ENCODE results near the gene SPOCK3.

SPOCK3 gene

DNA sequence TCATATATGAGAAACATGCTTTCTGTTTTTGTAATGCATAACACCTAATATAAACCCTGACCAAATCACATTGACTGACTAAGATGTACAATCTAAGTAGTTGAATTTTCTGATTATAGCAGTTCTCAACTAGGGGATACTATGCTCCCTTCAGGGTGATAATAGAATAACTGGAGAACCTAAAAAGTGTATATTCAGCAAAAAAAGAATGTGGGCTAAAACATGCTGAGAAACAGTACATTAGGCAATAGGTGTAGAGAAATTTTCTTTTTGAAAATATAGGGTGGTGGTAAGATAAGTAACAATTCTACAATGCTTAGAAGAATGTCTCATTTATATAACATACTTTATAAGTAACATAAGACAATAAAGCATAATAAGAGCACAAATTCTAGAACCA is 239.6 kb downstream of the SPOCK3 start:
- no peaks in the 10 kb centered on the region for H3K36me3 ChIP-seq (ENCODE audit: low read depth)
- H3K4me1 ChIP-seq (ENCODE audit: insufficient read depth, poor library complexity, severe bottlenecking): peaks cover 1% of the 10 kb centered on the region
- no peaks in the 10 kb centered on the region for H3K27me3 ChIP-seq (ENCODE audit: insufficient read depth, poor library complexity, severe bottlenecking)
- H3K4me3 ChIP-seq (ENCODE audit: severe bottlenecking): no peak overlapping the region
- no peak for DNase-seq (ENCODE audit: low spot score)
- TF ChIP-seq, protein P1, sequence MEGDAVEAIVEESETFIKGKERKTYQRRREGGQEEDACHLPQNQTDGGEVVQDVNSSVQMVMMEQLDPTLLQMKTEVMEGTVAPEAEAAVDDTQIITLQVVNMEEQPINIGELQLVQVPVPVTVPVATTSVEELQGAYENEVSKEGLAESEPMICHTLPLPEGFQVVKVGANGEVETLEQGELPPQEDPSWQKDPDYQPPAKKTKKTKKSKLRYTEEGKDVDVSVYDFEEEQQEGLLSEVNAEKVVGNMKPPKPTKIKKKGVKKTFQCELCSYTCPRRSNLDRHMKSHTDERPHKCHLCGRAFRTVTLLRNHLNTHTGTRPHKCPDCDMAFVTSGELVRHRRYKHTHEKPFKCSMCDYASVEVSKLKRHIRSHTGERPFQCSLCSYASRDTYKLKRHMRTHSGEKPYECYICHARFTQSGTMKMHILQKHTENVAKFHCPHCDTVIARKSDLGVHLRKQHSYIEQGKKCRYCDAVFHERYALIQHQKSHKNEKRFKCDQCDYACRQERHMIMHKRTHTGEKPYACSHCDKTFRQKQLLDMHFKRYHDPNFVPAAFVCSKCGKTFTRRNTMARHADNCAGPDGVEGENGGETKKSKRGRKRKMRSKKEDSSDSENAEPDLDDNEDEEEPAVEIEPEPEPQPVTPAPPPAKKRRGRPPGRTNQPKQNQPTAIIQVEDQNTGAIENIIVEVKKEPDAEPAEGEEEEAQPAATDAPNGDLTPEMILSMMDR (IDR thresholded peaks at IDR 0.05; ENCODE audit: poor library complexity, severe bottlenecking): no peak
- H3K27ac ChIP-seq (ENCODE audit: poor library complexity, severe bottlenecking): no peak overlapping the region
- H3K9me3 ChIP-seq (ENCODE audit: severe bottlenecking): no peaks in the 10 kb centered on the region
- no peak for ATAC-seq (ENCODE audit: low read depth)

DNA sequence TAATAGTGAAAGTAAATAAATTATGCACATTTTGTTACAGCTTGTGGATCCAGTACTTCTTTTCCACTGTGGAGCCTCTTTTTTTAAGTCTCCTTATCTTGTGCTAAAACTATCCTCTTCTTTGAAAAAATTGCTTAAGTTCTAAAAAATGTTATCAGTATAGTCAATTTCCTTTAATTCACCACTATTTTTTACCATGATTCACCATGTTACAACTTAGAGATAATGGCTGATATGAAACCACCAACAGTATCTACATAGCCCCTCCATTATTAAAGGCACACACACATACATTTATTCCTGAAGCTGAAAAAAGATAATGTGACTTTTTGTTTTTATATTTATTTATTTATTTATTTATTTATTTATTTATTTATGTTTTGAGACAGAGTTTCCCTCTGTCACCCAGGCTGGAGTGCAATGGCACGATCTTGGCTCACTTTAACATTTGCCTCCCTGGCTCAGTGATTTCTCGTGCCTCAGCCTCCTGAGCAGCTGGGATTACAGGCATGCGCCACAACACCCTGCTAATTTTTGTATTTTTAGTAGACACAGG is 243.2 kb downstream of the SPOCK3 start:
- ATAC-seq (ENCODE audit: low read depth) (no peak), DNase-seq (ENCODE audit: low spot score) (no peak)
- TF ChIP-seq, protein P1 (IDR thresholded peaks at IDR 0.05; ENCODE audit: poor library complexity, severe bottlenecking): no peak
- no peaks in the 10 kb centered on the region for H3K4me1 ChIP-seq (ENCODE audit: insufficient read depth, poor library complexity, severe bottlenecking)
- H3K9me3 ChIP-seq (ENCODE audit: severe bottlenecking): no peaks in the 10 kb centered on the region
- H3K27me3 ChIP-seq (ENCODE audit: insufficient read depth, poor library complexity, severe bottlenecking): no peaks in the 10 kb centered on the region
- no peak overlapping the region for H3K27ac ChIP-seq (ENCODE audit: poor library complexity, severe bottlenecking)
- H3K4me3 ChIP-seq (ENCODE audit: severe bottlenecking): no peak overlapping the region
- H3K36me3 ChIP-seq (ENCODE audit: low read depth): no peaks in the 10 kb centered on the region

- no peaks in the 10 kb centered on the region for H3K4me1 ChIP-seq (ENCODE audit: insufficient read depth, poor library complexity, severe bottlenecking)
- H3K27ac ChIP-seq (ENCODE audit: poor library complexity, severe bottlenecking): no peak overlapping the region
- TF ChIP-seq, protein P1 (IDR thresholded peaks at IDR 0.05; ENCODE audit: poor library complexity, severe bottlenecking): no peak
- ATAC-seq (ENCODE audit: low read depth): no peak
- H3K36me3 ChIP-seq (ENCODE audit: low read depth): no peaks in the 10 kb centered on the region
- no peaks in the 10 kb centered on the region for H3K27me3 ChIP-seq (ENCODE audit: insufficient read depth, poor library complexity, severe bottlenecking)
- no peaks in the 10 kb centered on the region for H3K9me3 ChIP-seq (ENCODE audit: severe bottlenecking)
- H3K4me3 ChIP-seq (ENCODE audit: severe bottlenecking): no peak overlapping the region
- DNase-seq (ENCODE audit: low spot score): no peak
Observed at GRCh38 chr4:166989886-166990285, 244.4 kb downstream of the SPOCK3 start.

- H3K27me3 ChIP-seq (ENCODE audit: insufficient read depth, poor library complexity, severe bottlenecking): no peaks in the 10 kb centered on the region
- no peak for DNase-seq (ENCODE audit: low spot score)
- ATAC-seq (ENCODE audit: low read depth): no peak
- no peaks in the 10 kb centered on the region for H3K4me1 ChIP-seq (ENCODE audit: insufficient read depth, poor library complexity, severe bottlenecking)
- no peaks in the 10 kb centered on the region for H3K9me3 ChIP-seq (ENCODE audit: severe bottlenecking)
- TF ChIP-seq, protein P1 (IDR thresholded peaks at IDR 0.05; ENCODE audit: poor library complexity, severe bottlenecking): no peak
- no peaks in the 10 kb centered on the region for H3K36me3 ChIP-seq (ENCODE audit: low read depth)
- no peak overlapping the region for H3K4me3 ChIP-seq (ENCODE audit: severe bottlenecking)
- no peak overlapping the region for H3K27ac ChIP-seq (ENCODE audit: poor library complexity, severe bottlenecking)
Observed at GRCh38 chr4:166987026-166987425, 247.3 kb downstream of the SPOCK3 start.

- no peak overlapping the region for H3K27ac ChIP-seq (ENCODE audit: poor library complexity, severe bottlenecking)
- no peaks in the 10 kb centered on the region for H3K36me3 ChIP-seq (ENCODE audit: low read depth)
- TF ChIP-seq, protein P1 (IDR thresholded peaks at IDR 0.05; ENCODE audit: poor library complexity, severe bottlenecking): no peak
- H3K27me3 ChIP-seq (ENCODE audit: insufficient read depth, poor library complexity, severe bottlenecking): no peaks in the 10 kb centered on the region
- ATAC-seq (ENCODE audit: low read depth): no peak
- no peak for DNase-seq (ENCODE audit: low spot score)
- H3K4me1 ChIP-seq (ENCODE audit: insufficient read depth, poor library complexity, severe bottlenecking): no peaks in the 10 kb centered on the region
- H3K4me3 ChIP-seq (ENCODE audit: severe bottlenecking): no peak overlapping the region
- H3K9me3 ChIP-seq (ENCODE audit: severe bottlenecking): no peaks in the 10 kb centered on the region
Observed at GRCh38 chr4:166981847-166982246, 252.4 kb downstream of the SPOCK3 start.
